CD4-positive, alpha-beta T cell treated with Interleukin-6 for 4 hours (primary cell): Measurements from ENCODE around the gene PLGRKT.
A peak's percentile ranks its signal among the peaks of the same experiment; 100 is the strongest.
"Not testable (repeated sequence)": the region's sequence is repeated elsewhere in the genome, so short reads cannot be mapped to it uniquely, and the experiment has no call there.

Source experiments
- DNase-seq: peaks from one replicate; pipeline ENCODE4 v3.0.0-alpha.2; 2020; ENCODE audit warnings: mixed read lengths

PLGRKT gene

GRCh38 chr9:5375091-5375490 lies 62.6 kb downstream of the PLGRKT start:
- DNase-seq: peak; percentile 13

GRCh38 chr9:5364294-5365024 lies 73.3 kb downstream of the PLGRKT start:
- DNase-seq: no peak

GRCh38 chr9:5361326-5362010 lies 76.3 kb downstream of the PLGRKT start:
- DNase-seq: no peak

- no peak for DNase-seq
Measured at GRCh38 chr9:5360341-5360740, 77.4 kb downstream of the PLGRKT start.

DNA sequence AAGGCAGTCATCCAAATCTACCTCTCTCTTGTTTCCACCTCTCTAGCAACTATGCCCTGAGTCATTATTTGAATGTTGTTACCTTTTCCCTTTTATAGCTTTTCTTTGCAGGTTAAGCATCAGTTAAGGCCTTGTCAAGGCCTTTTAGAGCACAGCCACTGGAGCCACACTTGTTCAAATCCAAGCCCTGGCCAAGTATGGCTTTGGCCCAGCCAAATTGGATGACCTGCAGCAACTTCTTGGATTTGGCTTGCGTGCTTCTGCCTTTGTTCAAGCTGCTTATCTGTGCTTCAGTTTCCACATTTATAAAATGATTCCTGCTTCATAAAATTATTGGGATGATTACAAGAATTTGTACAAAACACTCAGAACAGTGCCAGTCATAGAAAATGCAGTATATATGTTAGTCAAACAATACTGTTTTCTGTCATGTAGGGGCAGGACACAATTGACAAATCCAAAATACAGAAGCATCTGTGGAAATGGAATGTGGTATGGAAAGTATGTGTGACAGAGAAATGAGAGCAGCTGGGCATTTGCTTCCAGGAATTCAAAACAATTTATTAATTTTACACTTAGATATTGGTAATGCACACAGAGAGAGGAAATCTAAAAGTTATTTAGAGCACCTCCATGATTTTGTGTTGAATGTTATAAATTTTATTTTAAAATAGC lies 80.2 kb downstream of the PLGRKT start:
- DNase-seq: no peak

- DNase-seq: no peak
Measured at GRCh38 chr9:5355817-5356216, 81.9 kb downstream of the PLGRKT start.

DNA sequence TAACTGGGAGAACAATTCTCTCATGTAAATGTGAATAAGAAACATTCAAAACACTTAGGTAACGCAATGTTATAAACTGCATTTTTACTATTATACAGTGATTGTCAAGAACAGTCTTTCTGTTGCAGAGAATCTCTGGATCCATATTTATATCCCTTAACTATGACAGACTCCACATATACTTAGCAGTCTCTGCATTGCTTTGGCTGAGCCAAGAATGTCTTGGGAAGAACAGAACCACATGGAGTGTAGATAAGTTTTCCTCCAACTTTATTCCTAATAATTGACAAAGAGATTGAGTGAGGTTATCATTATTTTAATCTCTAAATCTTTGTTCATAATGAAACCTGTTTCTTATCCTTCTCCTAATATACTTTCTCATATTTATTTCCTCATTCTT lies 82.5 kb downstream of the PLGRKT start:
- DNase-seq: no peak

DNA sequence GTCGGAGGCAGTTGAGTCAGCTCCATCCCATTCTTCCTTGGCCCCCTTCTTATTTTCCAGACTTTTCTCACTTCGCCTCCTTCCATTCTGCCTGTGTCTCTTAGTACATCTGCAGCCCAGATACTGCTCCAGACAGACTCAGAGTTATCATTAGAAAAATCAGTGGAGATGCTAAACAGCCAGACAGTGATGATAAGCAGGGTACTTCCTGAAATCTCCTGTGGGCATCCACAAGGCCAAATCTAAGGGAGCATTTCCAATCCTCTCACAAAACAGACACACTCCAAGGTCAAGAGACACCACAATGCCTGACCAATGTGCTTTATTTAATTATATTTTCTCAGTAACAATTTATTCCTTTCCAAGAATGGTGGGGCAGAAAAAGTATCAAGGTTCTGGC lies 83.5 kb downstream of the PLGRKT start:
- no peak for DNase-seq

DNA sequence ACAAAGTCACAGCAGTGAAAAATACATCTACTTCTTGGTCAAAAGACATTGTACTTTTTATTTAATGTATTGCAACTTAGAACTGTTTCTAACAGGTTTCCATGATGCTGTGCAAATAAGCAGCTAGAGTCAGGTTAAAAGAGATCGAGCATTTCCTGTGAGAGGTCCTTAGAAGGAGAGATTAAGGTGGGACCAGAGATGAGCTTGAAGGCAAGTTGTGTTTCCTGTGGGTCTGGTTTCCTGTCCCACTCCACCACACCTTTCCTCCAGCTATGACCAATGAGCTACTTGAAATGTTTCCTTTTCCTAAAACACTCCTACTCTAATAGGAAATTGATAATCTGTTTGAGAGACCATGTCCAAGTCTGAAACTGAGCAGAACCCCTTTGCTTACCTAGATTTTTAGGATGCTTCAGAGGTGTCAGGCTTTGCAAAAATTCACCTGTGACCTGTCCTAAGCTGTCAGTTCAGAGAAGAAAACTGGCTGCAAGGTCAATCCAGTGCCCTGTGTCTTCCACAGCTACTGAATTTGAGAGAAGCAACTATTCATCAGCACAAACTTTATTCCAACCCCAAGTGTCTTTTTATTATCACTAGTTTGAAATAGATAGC lies 85.0 kb downstream of the PLGRKT start:
- DNase-seq: peak; percentile 14

- DNase-seq: peak; percentile 39
Measured at GRCh38 chr9:5338992-5339981, 98.4 kb downstream of the PLGRKT start, which contains the start of gene RLN1. Gene RLN1 (minus strand): TSS chr9:5339876. CDS start chr9:5339746, 130 bp downstream.

DNA sequence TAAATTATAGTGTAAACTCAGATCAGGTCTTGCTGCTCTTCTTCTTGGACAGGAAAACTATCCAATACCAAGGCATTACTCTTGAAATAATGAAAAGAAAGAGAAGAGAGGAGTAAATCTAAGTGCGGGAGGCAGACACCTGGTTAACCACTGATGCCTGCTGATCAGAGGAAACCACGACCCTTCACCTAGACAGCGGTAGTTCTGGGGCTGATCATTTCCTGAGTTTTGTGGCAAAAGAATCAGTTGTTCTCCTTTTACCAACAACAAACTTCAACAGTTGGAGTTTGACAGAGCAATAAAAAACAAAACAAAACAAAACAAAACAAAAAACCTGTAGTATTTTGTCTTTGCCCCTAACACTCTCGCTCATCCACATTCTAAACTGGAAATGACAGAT lies 101.0 kb downstream of the PLGRKT start:
- DNase-seq: peak; percentile 60

DNA sequence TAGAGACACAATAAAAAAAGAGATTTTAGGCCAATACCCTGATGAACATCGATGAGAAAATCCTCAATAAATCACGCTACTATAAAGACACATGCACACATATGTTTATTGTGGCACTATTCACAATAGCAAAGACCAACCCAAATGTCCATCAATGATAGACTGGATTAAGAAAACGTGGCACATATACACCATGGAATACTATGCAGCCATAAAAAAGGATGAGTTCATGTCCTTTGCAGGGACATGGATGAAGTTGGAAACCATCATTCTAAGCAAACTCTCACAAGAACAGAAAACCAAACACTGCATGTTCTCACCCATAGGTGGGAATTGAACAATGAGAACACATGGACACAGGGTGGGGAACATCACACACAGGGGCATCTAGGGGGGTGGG lies 106.4 kb downstream of the PLGRKT start:
- not testable (repeated sequence) for DNase-seq

GRCh38 chr9:5326893-5327548 lies 110.7 kb downstream of the PLGRKT start:
- peak; percentile 75 for DNase-seq

DNA sequence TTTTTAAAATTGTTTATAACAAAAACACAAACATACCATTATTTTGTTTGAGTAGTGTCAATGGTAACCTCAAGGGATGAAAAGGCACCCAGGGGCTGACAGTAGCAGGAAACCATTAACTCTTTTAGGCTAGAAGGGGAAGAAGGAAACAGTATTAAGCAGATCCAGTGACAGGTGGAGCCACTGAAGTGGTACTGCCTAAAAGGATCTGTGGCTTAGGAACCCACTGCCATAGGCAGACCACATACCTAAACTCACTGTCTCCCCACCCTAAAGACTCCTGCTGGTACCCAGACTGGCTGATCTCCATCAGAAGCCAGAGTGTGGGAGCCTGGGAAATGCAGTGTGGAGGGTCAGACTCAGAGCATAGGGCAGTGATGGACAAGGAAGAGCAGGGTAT lies 111.5 kb downstream of the PLGRKT start:
- DNase-seq: no peak

DNA sequence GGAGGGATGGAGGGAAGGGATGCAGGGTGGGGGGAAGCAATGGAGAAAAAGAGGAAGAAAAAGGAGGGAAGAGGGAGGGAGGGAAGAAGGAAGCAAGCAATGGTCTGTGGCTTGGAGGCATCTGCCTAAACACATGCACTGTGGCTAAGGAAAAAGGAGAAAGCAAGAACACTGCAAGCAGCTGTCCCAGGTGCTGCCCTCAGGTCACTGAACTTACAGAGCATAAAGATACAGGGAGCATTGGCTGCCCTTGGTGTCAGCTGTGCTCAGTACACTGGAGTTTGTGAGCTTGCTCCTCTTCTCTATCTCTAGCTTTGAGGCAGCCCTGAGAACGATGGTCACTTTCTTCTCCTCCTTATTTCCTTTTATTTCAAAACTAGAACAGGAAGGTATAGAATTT lies 116.1 kb downstream of the PLGRKT start:
- not testable (repeated sequence) for DNase-seq

GRCh38 chr9:5321058-5321457 lies 116.7 kb downstream of the PLGRKT start:
- DNase-seq: no peak

DNA sequence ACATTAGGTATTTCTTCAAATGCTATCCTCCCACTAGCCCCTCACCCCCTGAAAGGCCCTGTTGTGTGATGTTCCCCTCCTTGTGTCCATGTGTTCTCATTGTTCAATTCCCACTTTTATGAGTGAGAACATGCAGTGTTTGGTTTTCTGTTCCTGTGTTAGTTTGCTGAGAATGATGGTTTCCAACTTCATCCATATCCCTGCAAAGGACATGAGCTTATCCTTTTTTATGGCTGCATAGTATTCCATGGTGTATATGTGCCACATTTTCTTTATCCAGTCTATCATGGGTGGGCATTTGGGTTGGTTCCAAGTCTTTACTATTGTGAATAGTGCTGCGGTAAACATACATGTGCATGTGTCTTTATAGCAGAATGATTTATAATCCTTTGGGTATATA lies 121.3 kb downstream of the PLGRKT start:
- DNase-seq: not testable (repeated sequence)

GRCh38 chr9:5315187-5315923 lies 122.4 kb downstream of the PLGRKT start:
- no peak for DNase-seq

DNA sequence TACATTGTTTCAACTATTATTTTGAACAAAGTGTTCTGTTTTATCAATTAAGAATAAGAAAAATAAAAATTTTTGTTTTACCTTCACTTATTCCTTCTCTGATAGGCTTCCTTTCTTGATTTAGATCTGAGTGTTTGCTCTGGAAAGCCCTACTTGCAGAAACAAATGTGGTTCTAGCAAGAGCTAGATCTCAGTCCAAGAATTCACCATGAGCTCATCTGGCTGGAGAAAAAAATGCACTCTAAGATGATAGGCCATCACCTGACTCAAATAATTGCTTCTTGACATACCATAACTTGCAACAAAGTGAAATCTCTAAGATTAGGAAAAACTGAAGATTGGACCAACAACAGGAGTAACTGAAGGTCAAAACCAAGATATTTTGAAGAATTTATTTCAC lies 126.9 kb downstream of the PLGRKT start:
- no peak for DNase-seq
